Epithelial cell of proximal tubule (primary cell): ENCODE data around the gene CES4A. TPM values are rescaled to one million over a fixed set of nuclear protein-coding genes. Genes with fewer than 3 reads are reported as not detected.
"Not testable (repeated sequence)": the region's sequence is repeated elsewhere in the genome, so short reads cannot be mapped to it uniquely, and the experiment has no call there.

Experiments used
- DNase-seq: peaks from one replicate; pipeline ENCODE4 v3.0.0-alpha.2; 2011; ENCODE audit warnings: low read depth
- H3K4me3 ChIP-seq: 2 replicates; pipeline ENCODE4 v1.5.1; 2011; ENCODE audit warnings: low read depth, mild to moderate bottlenecking, low read length
- CTCF ChIP-seq: conservative IDR thresholded peaks from 2 replicates; pipeline ENCODE4 v1.5.1; 2012; ENCODE audit warnings: low read depth, mild to moderate bottlenecking, low read length
- total RNA-seq: library from RNA; depleted of rRNA; stranded (reverse); fragments of >200 nt; gene quantifications from 2 replicates; pipeline ENCODE4 v1.2.3, GENCODE V29; 2015

Gene CES4A
- total RNA-seq, 1 donor from 2014 or later = 0.52 TPM

- H3K4me3 ChIP-seq = no peak overlapping the region
- TF ChIP-seq CTCF = no peak
- no peak for DNase-seq
Observed at GRCh38 chr16:66949472-66949871, 38.9 kb upstream of the CES4A start.

- no peak for DNase-seq
- no peak for TF ChIP-seq CTCF
- H3K4me3 ChIP-seq = no peak overlapping the region
Observed at GRCh38 chr16:66950437-66950836, 38.0 kb upstream of the CES4A start.

GRCh38 chr16:66950971-66951790, 37.2 kb upstream of the CES4A start:
- DNase-seq = no peak
- TF ChIP-seq CTCF = no peak
- H3K4me3 ChIP-seq = no peak overlapping the region

DNA sequence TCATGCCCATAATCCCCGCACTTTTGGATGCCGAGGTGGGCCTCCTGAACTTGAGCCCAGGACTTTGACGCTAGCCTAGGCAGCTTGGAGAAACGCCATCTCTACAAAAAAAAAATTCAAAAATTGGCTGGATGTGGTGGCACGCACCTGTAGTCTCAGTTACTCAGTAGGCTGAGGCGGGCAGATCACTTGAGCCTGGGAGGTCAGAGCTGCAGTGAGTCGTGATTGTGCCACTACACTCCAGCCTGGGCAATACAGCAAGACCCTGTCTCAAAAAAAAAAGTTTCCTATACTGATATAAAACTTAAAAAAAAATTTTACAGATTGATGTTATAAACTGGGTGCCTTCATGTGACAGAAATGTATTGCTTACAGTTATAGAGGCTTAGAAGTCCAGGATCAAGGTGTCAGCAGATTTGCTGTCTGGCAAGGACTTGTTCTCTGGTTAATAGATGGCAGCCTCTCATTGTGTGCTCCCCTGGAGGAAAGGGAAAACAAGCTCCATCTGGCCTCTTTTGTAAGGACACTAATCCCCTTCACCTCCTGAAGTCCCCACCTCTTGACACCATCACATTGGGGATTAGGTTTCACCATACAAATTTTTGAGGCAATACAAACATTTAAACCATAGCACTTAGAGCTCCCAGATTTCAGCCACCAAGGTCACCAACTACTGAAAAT, 35.8 kb upstream of the CES4A start:
- no peak overlapping the region for H3K4me3 ChIP-seq
- no peak for TF ChIP-seq CTCF

GRCh38 chr16:66953462-66954096, 34.8 kb upstream of the CES4A start:
- TF ChIP-seq CTCF = no peak
- H3K4me3 ChIP-seq = no peak overlapping the region
- DNase-seq = no peak

More for the DNA sequence above, 35.8 kb upstream of the CES4A start:
- DNase-seq = no peak

GRCh38 chr16:66954097-66954659, 34.2 kb upstream of the CES4A start:
- peak; percentile 84 for TF ChIP-seq CTCF
- no peak overlapping the region for H3K4me3 ChIP-seq

DNA sequence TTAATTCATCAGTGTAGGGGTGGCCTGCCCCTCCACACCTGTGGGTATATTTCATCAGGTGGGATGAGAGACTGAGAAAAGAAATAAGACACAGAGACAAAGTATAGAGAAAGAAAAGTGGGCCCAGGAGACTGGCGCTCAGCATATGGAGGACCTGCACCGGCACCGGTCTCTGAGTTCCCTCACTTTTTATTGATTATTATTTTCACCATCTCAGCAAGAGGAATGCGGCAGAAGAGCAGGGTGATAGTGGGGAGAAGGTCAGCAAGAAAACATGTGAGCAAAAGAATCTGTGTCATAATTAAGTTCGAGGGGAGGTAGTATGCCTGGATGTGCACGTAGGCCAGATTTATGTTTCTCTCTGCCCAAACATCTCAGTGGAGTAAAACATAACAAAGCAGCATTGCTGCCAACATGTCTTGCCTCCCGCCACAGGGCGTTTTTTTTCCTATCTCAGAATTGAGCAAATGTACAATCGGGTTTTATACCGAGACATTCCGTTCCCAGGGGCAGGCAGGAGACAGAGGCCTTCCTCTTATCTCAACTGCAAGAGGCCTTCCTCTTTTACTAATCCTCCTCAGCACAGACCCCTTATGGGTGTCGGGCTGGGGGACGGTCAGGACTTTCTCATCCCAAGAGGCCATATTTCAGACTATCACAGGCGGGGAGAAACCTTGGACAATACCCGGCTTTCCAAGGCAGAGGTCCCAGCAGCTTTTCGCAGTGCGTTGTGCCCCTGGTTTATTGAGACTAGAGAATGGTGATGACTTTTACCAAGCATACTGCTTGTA, 32.8 kb upstream of the CES4A start:
- H3K4me3 ChIP-seq, DNase-seq: not testable (repeated sequence)

More at GRCh38 chr16:66954097-66954659, 34.2 kb upstream of the CES4A start:
- DNase-seq = no peak

DNA sequence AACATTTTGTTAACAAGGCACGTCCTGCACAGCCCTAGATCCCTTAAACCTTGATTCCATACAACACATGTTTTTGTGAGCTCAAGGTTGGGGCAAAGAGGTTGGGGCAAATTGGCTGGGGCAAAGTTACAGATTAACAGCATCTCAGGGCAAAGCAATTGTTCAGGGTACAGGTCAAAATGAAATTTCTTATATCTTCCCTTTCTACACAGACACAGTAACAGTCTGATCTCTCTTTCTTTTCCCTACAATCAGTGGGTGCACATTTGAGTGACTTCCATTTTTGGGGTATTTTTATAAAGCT, 32.3 kb upstream of the CES4A start:
- H3K4me3 ChIP-seq, DNase-seq: not testable (repeated sequence)
